Neural cell (in vitro differentiated cells): ENCODE measurements around the gene CUBN.

ENCODE experiments used
- EZH2 ChIP-seq: fragments of 200-600, 300-800 bp; shearing (Covaris generic), sonication (generic); IDR thresholded peaks from 2 replicates; pipeline ENCODE4 v1.6.1; 2014; ENCODE audit warnings: antibody characterized with exemption, low read length, borderline replicate concordance, mild to moderate bottlenecking; ENCODE audit not compliant: insufficient read depth, poor library complexity, severe bottlenecking
- POLR2AphosphoS5 ChIP-seq: IDR thresholded peaks from 2 replicates; pipeline ENCODE4 v1.6.1; 2012
- SMC3 ChIP-seq: fragments of 450-650 bp; conservative IDR thresholded peaks from 2 replicates; pipeline ENCODE4 v1.6.1; 2014; ENCODE audit warnings: antibody characterized with exemption, mild to moderate bottlenecking, moderate library complexity; ENCODE audit not compliant: poor library complexity
- TAF1 ChIP-seq: IDR thresholded peaks from 2 replicates; pipeline ENCODE4 v1.6.1; 2012; ENCODE audit warnings: low read depth
- TF ChIP-seq, protein P1 (sequence below): fragments of 450-650 bp; IDR thresholded peaks from 2 replicates; pipeline ENCODE4 v1.5.1; 2014; ENCODE audit warnings: antibody characterized with exemption, mild to moderate bottlenecking, moderate library complexity; ENCODE audit not compliant: poor library complexity, severe bottlenecking

DNA sequence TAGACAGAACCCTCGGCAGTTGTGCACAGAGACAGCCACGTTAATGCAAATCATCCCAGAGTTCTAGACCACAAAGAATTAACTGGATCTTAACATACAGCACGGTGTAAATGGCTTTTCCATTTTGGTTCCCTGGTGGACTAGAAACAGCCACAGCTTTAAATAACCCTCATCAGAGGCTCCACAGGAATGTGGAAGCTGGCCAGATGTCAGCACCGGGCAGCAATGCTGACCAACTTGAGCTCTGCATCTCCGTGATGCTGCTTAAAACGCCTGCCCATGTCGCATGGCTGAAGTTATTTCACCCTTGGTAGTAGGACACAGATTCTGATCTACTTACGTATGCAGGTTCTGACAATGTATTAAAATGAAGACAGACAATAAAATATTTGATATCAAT is 336.9 kb downstream of the CUBN start:
- no peak for TF ChIP-seq POLR2AphosphoS5
- no peak for TF ChIP-seq EZH2
- no peak for TF ChIP-seq SMC3
- no peak for TF ChIP-seq TAF1
- TF ChIP-seq, protein P1, sequence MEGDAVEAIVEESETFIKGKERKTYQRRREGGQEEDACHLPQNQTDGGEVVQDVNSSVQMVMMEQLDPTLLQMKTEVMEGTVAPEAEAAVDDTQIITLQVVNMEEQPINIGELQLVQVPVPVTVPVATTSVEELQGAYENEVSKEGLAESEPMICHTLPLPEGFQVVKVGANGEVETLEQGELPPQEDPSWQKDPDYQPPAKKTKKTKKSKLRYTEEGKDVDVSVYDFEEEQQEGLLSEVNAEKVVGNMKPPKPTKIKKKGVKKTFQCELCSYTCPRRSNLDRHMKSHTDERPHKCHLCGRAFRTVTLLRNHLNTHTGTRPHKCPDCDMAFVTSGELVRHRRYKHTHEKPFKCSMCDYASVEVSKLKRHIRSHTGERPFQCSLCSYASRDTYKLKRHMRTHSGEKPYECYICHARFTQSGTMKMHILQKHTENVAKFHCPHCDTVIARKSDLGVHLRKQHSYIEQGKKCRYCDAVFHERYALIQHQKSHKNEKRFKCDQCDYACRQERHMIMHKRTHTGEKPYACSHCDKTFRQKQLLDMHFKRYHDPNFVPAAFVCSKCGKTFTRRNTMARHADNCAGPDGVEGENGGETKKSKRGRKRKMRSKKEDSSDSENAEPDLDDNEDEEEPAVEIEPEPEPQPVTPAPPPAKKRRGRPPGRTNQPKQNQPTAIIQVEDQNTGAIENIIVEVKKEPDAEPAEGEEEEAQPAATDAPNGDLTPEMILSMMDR: no peak
